H1 (cell line): Measurements from ENCODE around the gene ST8SIA5.

Source experiments
- CREB1 ChIP-seq: IDR thresholded peaks from 2 replicates; pipeline ENCODE4 v1.6.1; 2012; ENCODE audit warnings: inconsistent platforms
- EP300 ChIP-seq, 2 experiments: IDR thresholded peaks; 1 replicate in 1 of 2; 2 replicates in 1 of 2; pipeline ENCODE4 v1.6.1; 2011 to 2012; ENCODE audit warnings: low read depth in 2 of 2, low read length in 2 of 2, mild to moderate bottlenecking in 2 of 2, borderline replicate concordance in 1 of 2, inconsistent platforms in 1 of 2, moderate library complexity in 1 of 2
- EZH2 ChIP-seq: fragments of 200-600 bp; sonication (generic); IDR thresholded peaks from 2 replicates; pipeline ENCODE4 v1.7.1; 2012; ENCODE audit warnings: low read depth, mild to moderate bottlenecking, moderate library complexity, low read length, inconsistent platforms; ENCODE audit not compliant: severe bottlenecking
- HDAC2 ChIP-seq, 2 experiments: fragments of 300-600 bp in 1 of 2; sonication (generic) in 1 of 2; IDR thresholded peaks; 2 replicates each; pipeline ENCODE4 v1.6.1; 2011 to 2012; ENCODE audit warnings: low read depth in 2 of 2, low read length in 2 of 2, mild to moderate bottlenecking in 2 of 2, moderate library complexity in 2 of 2, borderline replicate concordance in 1 of 2, inconsistent platforms in 1 of 2
- HDAC6 ChIP-seq: IDR thresholded peaks from one replicate; pipeline ENCODE4 v1.7.1; 2012; ENCODE audit warnings: low read depth, mild to moderate bottlenecking, inconsistent platforms, low read length, moderate library complexity
- POLR2A ChIP-seq, 2 experiments: IDR thresholded peaks; 1 replicate in 1 of 2; 2 replicates in 1 of 2; pipeline ENCODE4 v1.6.1; 2011; ENCODE audit warnings: low read depth in 2 of 2, low read length in 2 of 2, mild to moderate bottlenecking in 2 of 2; ENCODE audit errors: control extremely low read depth in 1 of 2
- POLR2AphosphoS5 ChIP-seq: IDR thresholded peaks from 2 replicates; pipeline ENCODE4 v1.6.1; 2011; ENCODE audit warnings: low read depth, low read length
- SIN3A ChIP-seq, 2 experiments: IDR thresholded peaks in 1 of 2; conservative IDR thresholded peaks in 1 of 2; 2 replicates each; pipeline ENCODE4 v1.6.1; 2011 to 2012; ENCODE audit warnings: low read length in 2 of 2, improper control_type of control experiment in 1 of 2, low read depth in 1 of 2, mild to moderate bottlenecking in 1 of 2
- TAF1 ChIP-seq: IDR thresholded peaks from 2 replicates; pipeline ENCODE4 v1.6.1; 2011; ENCODE audit warnings: mild to moderate bottlenecking, low read depth, low read length
- YY1 ChIP-seq: IDR thresholded peaks from 2 replicates; pipeline ENCODE4 v1.6.1; 2011; ENCODE audit warnings: low read depth, mild to moderate bottlenecking, low read length
- TF ChIP-seq, protein P1 (sequence below), 3 experiments: IDR thresholded peaks; 1 replicate in 2 of 3; 2 replicates in 1 of 3; pipeline versions ENCODE4 v1.5.1 to v1.6.1; 2011; ENCODE audit warnings: low read length in 3 of 3, mild to moderate bottlenecking in 3 of 3, inconsistent platforms in 2 of 3, low read depth in 1 of 3, moderate library complexity in 1 of 3; ENCODE audit not compliant: insufficient read depth in 1 of 3; ENCODE audit errors: control extremely low read depth in 1 of 3

DNA sequence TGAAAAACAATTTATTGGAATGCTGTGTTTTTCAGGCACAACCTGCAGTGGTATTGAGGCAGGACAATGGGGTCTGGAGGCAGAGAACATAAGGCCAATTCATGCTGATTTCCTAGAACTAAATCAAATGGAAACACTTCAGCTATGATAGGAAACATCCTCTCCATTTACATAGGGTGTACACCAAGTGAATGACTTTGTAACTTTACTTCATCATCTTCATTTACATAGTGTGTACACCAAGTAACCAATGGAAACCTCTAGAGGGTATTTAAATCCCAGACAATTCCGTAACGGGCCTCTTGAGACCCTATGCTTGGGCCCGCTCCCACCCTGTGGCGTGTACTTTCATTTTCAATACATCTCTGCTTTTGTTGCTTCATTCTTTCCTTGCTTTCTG is 32.2 kb upstream of the ST8SIA5 start:
- TF ChIP-seq, protein P1, sequence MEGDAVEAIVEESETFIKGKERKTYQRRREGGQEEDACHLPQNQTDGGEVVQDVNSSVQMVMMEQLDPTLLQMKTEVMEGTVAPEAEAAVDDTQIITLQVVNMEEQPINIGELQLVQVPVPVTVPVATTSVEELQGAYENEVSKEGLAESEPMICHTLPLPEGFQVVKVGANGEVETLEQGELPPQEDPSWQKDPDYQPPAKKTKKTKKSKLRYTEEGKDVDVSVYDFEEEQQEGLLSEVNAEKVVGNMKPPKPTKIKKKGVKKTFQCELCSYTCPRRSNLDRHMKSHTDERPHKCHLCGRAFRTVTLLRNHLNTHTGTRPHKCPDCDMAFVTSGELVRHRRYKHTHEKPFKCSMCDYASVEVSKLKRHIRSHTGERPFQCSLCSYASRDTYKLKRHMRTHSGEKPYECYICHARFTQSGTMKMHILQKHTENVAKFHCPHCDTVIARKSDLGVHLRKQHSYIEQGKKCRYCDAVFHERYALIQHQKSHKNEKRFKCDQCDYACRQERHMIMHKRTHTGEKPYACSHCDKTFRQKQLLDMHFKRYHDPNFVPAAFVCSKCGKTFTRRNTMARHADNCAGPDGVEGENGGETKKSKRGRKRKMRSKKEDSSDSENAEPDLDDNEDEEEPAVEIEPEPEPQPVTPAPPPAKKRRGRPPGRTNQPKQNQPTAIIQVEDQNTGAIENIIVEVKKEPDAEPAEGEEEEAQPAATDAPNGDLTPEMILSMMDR (IDR thresholded peaks at IDR 0.05; ENCODE audit: control extremely low read depth in 1 of 3, insufficient read depth in 1 of 3, low read depth in 1 of 3, low read length in 3 of 3), result no peak
- no peak for TF ChIP-seq POLR2AphosphoS5
- TF ChIP-seq TAF1, result no peak
- no peak for TF ChIP-seq EZH2
- no peak for TF ChIP-seq HDAC6
- TF ChIP-seq CREB1, result no peak
- no peak for TF ChIP-seq POLR2A (IDR thresholded peaks at IDR 0.05; ENCODE audit: control extremely low read depth in 1 of 2, low read depth in 2 of 2, low read length in 2 of 2)
- no peak for TF ChIP-seq HDAC2 (IDR thresholded peaks at IDR 0.05; ENCODE audit: borderline replicate concordance in 1 of 2, low read depth in 2 of 2, low read length in 2 of 2)
- no peak for TF ChIP-seq SIN3A (conservative IDR thresholded peaks at IDR 0.05 in 1 of 2, IDR thresholded peaks at IDR 0.05 in 1 of 2; ENCODE audit: low read depth in 1 of 2, low read length in 2 of 2)
- no peak for TF ChIP-seq EP300 (IDR thresholded peaks at IDR 0.05; ENCODE audit: borderline replicate concordance in 1 of 2, low read depth in 2 of 2, low read length in 2 of 2)
- TF ChIP-seq YY1, result no peak
